SK-N-SH treated with all-trans-retinoic acid at 6 μM for 48 hours (cell line): Measurements from ENCODE around the gene ORC4.

Experiments
- ARNTL ChIP-seq: fragments of 450-650 bp; formaldehyde crosslinking; IDR thresholded peaks from 2 replicates; pipeline ENCODE4 v1.5.0; 2020; ENCODE audit warnings: low read depth, mild to moderate bottlenecking, moderate library complexity, borderline replicate concordance
- CSDC2 ChIP-seq: fragments of 250-450 bp; sonication (Bioruptor Pico); IDR thresholded peaks from 2 replicates; pipeline ENCODE4 v1.5.0; 2020; ENCODE audit warnings: mild to moderate bottlenecking, moderate library complexity
- GLIS3 ChIP-seq: fragments of 250-450 bp; sonication (Bioruptor Pico); IDR thresholded peaks from 2 replicates; pipeline ENCODE4 v1.5.0; 2020; ENCODE audit warnings: mild to moderate bottlenecking, moderate library complexity
- ISL1 ChIP-seq: fragments of 250-450 bp; sonication (Bioruptor Pico); IDR thresholded peaks from 2 replicates; pipeline ENCODE4 v2.1.2; 2022; ENCODE audit warnings: mild to moderate bottlenecking, moderate library complexity
- PPARA ChIP-seq: fragments of 250-450 bp; sonication (Bioruptor Pico); IDR thresholded peaks from 2 replicates; pipeline ENCODE4 v1.5.0; 2020; ENCODE audit warnings: mild to moderate bottlenecking, borderline replicate concordance
- RARB ChIP-seq: fragments of 250-450 bp; sonication (Bioruptor Pico); IDR thresholded peaks from 2 replicates; pipeline ENCODE4 v1.8.0; 2021; ENCODE audit warnings: mild to moderate bottlenecking, moderate library complexity
- TCF4 ChIP-seq: fragments of 250-450 bp; sonication (Bioruptor Pico); IDR thresholded peaks from 2 replicates; pipeline ENCODE4 v1.8.0; 2021; ENCODE audit warnings: mild to moderate bottlenecking, moderate library complexity, borderline replicate concordance
- ZFP3 ChIP-seq: fragments of 250-450 bp; sonication (Bioruptor Pico); IDR thresholded peaks from 2 replicates; pipeline ENCODE4 v1.5.0; 2020; ENCODE audit warnings: mild to moderate bottlenecking, moderate library complexity
- ZFP30 ChIP-seq: fragments of 450-650 bp; formaldehyde crosslinking; IDR thresholded peaks from 2 replicates; pipeline ENCODE4 v1.5.0; 2022; ENCODE audit warnings: mild to moderate bottlenecking, moderate library complexity
- ZNF565 ChIP-seq: fragments of 450-650 bp; formaldehyde crosslinking; conservative IDR thresholded peaks from 2 replicates; pipeline ENCODE4 v1.5.0; 2020; ENCODE audit warnings: low read depth, mild to moderate bottlenecking, moderate library complexity
- ZNF70 ChIP-seq: fragments of 450-650 bp; formaldehyde crosslinking; IDR thresholded peaks from 2 replicates; pipeline ENCODE4 v1.5.0; 2020; ENCODE audit warnings: mild to moderate bottlenecking, moderate library complexity
- ZNF8 ChIP-seq: fragments of 450-650 bp; formaldehyde crosslinking; IDR thresholded peaks from 2 replicates; pipeline ENCODE4 v1.5.0; 2020; ENCODE audit warnings: mild to moderate bottlenecking, moderate library complexity
- TF ChIP-seq, protein P1 (sequence below): fragments of 250-450 bp; sonication (Bioruptor Pico); IDR thresholded peaks from 2 replicates; pipeline ENCODE4 v1.8.0; 2020; ENCODE audit warnings: mild to moderate bottlenecking, moderate library complexity, borderline replicate concordance
- TF ChIP-seq, protein P2 (sequence below): fragments of 250-450 bp; sonication (Bioruptor Pico); IDR thresholded peaks from 2 replicates; pipeline ENCODE4 v1.5.1; 2020; ENCODE audit warnings: low read depth, mild to moderate bottlenecking, moderate library complexity

DNA sequence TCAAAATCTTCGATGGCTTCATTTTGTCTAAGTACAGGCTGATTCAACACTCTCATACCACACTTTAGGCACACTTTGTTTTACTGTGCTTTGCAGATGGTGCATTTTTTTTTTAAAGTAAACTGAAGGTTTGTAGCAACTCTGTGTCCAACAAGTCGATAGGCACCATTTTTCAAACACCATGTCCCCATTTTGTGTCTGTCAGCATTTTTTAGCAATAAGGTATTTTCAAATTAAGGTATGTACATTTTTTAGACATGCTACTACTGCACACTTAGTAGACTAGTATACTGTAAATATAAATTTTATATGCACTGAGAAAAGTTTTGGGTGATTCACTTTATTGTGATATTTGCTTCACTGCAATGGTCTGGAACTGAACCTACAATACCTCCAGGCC is 44.4 kb downstream of the ORC4 start:
- TF ChIP-seq ZNF70 (CRISPR knock-in tag) (no peak), RARB (CRISPR knock-in tag) (no peak), ISL1 (CRISPR knock-in tag) (no peak), CSDC2 (CRISPR knock-in tag) (no peak), ARNTL (CRISPR knock-in tag) (no peak), TCF4 (CRISPR knock-in tag) (no peak), ZFP30 (CRISPR knock-in tag) (no peak), PPARA (CRISPR knock-in tag) (no peak), GLIS3 (CRISPR knock-in tag) (no peak), ZNF8 (CRISPR knock-in tag) (no peak), ZFP3 (CRISPR knock-in tag) (no peak), ZNF565 (CRISPR knock-in tag) (no peak)
- TF ChIP-seq, protein P1, sequence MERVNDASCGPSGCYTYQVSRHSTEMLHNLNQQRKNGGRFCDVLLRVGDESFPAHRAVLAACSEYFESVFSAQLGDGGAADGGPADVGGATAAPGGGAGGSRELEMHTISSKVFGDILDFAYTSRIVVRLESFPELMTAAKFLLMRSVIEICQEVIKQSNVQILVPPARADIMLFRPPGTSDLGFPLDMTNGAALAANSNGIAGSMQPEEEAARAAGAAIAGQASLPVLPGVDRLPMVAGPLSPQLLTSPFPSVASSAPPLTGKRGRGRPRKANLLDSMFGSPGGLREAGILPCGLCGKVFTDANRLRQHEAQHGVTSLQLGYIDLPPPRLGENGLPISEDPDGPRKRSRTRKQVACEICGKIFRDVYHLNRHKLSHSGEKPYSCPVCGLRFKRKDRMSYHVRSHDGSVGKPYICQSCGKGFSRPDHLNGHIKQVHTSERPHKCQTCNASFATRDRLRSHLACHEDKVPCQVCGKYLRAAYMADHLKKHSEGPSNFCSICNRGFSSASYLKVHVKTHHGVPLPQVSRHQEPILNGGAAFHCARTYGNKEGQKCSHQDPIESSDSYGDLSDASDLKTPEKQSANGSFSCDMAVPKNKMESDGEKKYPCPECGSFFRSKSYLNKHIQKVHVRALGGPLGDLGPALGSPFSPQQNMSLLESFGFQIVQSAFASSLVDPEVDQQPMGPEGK (CRISPR knock-in tag): no peak
- TF ChIP-seq, protein P2, sequence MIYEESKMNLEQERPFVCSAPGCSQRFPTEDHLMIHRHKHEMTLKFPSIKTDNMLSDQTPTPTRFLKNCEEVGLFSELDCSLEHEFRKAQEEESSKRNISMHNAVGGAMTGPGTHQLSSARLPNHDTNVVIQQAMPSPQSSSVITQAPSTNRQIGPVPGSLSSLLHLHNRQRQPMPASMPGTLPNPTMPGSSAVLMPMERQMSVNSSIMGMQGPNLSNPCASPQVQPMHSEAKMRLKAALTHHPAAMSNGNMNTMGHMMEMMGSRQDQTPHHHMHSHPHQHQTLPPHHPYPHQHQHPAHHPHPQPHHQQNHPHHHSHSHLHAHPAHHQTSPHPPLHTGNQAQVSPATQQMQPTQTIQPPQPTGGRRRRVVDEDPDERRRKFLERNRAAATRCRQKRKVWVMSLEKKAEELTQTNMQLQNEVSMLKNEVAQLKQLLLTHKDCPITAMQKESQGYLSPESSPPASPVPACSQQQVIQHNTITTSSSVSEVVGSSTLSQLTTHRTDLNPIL: no peak
